SK-N-SH (cell line): Measurements from ENCODE around the gene HNRNPC. TPM values are rescaled to one million over a fixed set of nuclear protein-coding genes. Genes with fewer than 3 reads are reported as not detected.
A peak's percentile ranks its signal among the peaks of the same experiment; 100 is the strongest.

Experiments used
- CTCF ChIA-PET: fragments of 300-600, 350-600 bp; formaldehyde crosslinking; extraction: SDS; loops from one replicate; lab custom pipeline; 2021; lab: Yijun Ruan, JAX
- POLR2A ChIA-PET: fragments of 350-600 bp; sonication (Branson Sonifier 250); formaldehyde crosslinking; extraction: SDS; loops from one replicate; lab custom pipeline; 2020; ENCODE audit warnings: antibody characterized with exemption, inconsistent platforms; lab: Yijun Ruan, JAX
- DNase-seq: peaks from one replicate; pipeline ENCODE4 v3.0.0; 2012
- H2AFZ ChIP-seq: fragments of 200-600 bp; sonication (generic); 2 replicates; pipeline ENCODE4 v1.8.1; 2016; ENCODE audit warnings: antibody characterized with exemption, mild to moderate bottlenecking, low read depth
- H3F3A ChIP-seq: fragments of 200-600 bp; sonication (generic); replicated peaks from 2 replicates; pipeline ENCODE3; 2016; ENCODE audit warnings: antibody characterized with exemption, mild to moderate bottlenecking; ENCODE audit not compliant: insufficient read depth
- H3K27ac ChIP-seq, 2 experiments: fragments of 200-500 bp in 1 of 2; fragments of 200-600 bp in 1 of 2; sonication (Bioruptor generic) in 1 of 2; sonication (generic), shearing (Covaris generic) in 1 of 2; 2 replicates each; pipeline versions ENCODE4 v1.5.1 to v1.6.1; 2014 to 2016; ENCODE audit warnings: low read depth in 2 of 2, inconsistent platforms in 1 of 2, low read length in 1 of 2, mild to moderate bottlenecking in 1 of 2, mixed read lengths in 1 of 2
- H3K27me3 ChIP-seq: fragments of 200-600 bp; sonication (generic), shearing (Covaris generic); 2 replicates; pipeline ENCODE4 v1.6.1; 2016; ENCODE audit warnings: mixed run types; ENCODE audit not compliant: insufficient read depth
- H3K36me3 ChIP-seq, 2 experiments: fragments of 200-500 bp in 1 of 2; fragments of 200-600 bp in 1 of 2; sonication (Bioruptor generic) in 1 of 2; sonication (generic) in 1 of 2; replicated peaks in 1 of 2; 2 replicates each; pipeline versions ENCODE3 to v1.5.1; 2014 to 2016; ENCODE audit warnings: low read length in 1 of 2, mild to moderate bottlenecking in 1 of 2; ENCODE audit not compliant: insufficient read depth in 2 of 2, control insufficient read depth in 1 of 2
- H3K4me1 ChIP-seq, 2 experiments: fragments of 200-500 bp in 1 of 2; fragments of 200-600 bp in 1 of 2; sonication (Bioruptor generic) in 1 of 2; sonication (generic), shearing (Covaris generic) in 1 of 2; 2 replicates each; pipeline versions ENCODE4 v1.5.1 to v1.6.1; 2014 to 2016; ENCODE audit warnings: low read depth in 1 of 2, low read length in 1 of 2, mixed run types in 1 of 2; ENCODE audit not compliant: insufficient read depth in 2 of 2, control insufficient read depth in 1 of 2
- H3K4me2 ChIP-seq: fragments of 200-600 bp; sonication (generic), shearing (Covaris generic); 2 replicates; pipeline ENCODE4 v1.6.1; 2017; ENCODE audit warnings: mixed run types
- H3K4me3 ChIP-seq, 2 experiments: fragments of 200-500 bp in 1 of 2; fragments of 200-600 bp in 1 of 2; sonication (Bioruptor generic) in 1 of 2; sonication (generic), shearing (Covaris generic) in 1 of 2; 2 replicates each; pipeline versions ENCODE4 v1.5.1 to v1.8.1; 2014 to 2016; ENCODE audit warnings: low read depth in 2 of 2, inconsistent platforms in 1 of 2, low read length in 1 of 2, mild to moderate bottlenecking in 1 of 2, mixed read lengths in 1 of 2, moderate library complexity in 1 of 2
- H3K79me2 ChIP-seq: fragments of 200-600 bp; sonication (generic); 2 replicates; pipeline ENCODE4 v1.8.1; 2017; ENCODE audit warnings: mild to moderate bottlenecking; ENCODE audit not compliant: insufficient read depth
- H3K9ac ChIP-seq: fragments of 200-600 bp; sonication (generic); 2 replicates; pipeline ENCODE4 v1.6.1; 2017; ENCODE audit warnings: mixed run types
- H3K9me2 ChIP-seq: fragments of 200-600 bp; sonication (generic); 2 replicates; pipeline ENCODE4 v1.6.1; 2017; ENCODE audit warnings: mixed run types
- H3K9me3 ChIP-seq: fragments of 200-600 bp; sonication (generic); 2 replicates; pipeline ENCODE4 v1.6.1; 2017; ENCODE audit warnings: mixed run types, mild to moderate bottlenecking, moderate library complexity
- H4K20me1 ChIP-seq: fragments of 200-600 bp; sonication (generic); 2 replicates; pipeline ENCODE4 v1.6.1; 2017; ENCODE audit warnings: mild to moderate bottlenecking, mixed run types; ENCODE audit not compliant: insufficient read depth
- FOSL2 ChIP-seq: IDR thresholded peaks from 2 replicates; pipeline ENCODE4 v1.4.0; 2012; ENCODE audit warnings: low read depth, mild to moderate bottlenecking, moderate library complexity, borderline replicate concordance
- FOXJ3 ChIP-seq: sonication (generic); formaldehyde crosslinking; IDR thresholded peaks from 2 replicates; pipeline ENCODE4 v1.5.1; 2020; ENCODE audit warnings: mild to moderate bottlenecking, missing genetic modification reagents
- MAX ChIP-seq: IDR thresholded peaks from 2 replicates; pipeline ENCODE4 v1.4.0; 2012; ENCODE audit warnings: low read depth
- MXI1 ChIP-seq: IDR thresholded peaks from 2 replicates; pipeline ENCODE4 v1.6.1; 2012; ENCODE audit warnings: mild to moderate bottlenecking, low read depth, low read length, improper control_type of control experiment
- POLR2AphosphoS5 ChIP-seq: IDR thresholded peaks from 2 replicates; pipeline ENCODE4 v1.6.1; 2012; ENCODE audit warnings: low read depth, low read length
- TAF1 ChIP-seq: IDR thresholded peaks from 2 replicates; pipeline ENCODE4 v1.6.1; 2012; ENCODE audit warnings: low read depth, mild to moderate bottlenecking, low read length, moderate library complexity, borderline replicate concordance
- TCF12 ChIP-seq: IDR thresholded peaks from 2 replicates; pipeline ENCODE4 v1.4.0; 2012
- WGBS: methylation state at CpG from one replicate; pipeline ENCODE4 v1.1.6; 2017; ENCODE audit warnings: low lambda C conversion rate; 5-methylcytosine and 5-hydroxymethylcytosine counted together
- polyA plus RNA-seq, 3 experiments: library from polyadenylated mRNA; depleted of rRNA; stranded (reverse); fragments of >200 nt; gene quantifications; 2 replicates each; pipeline ENCODE4 v1.2.3, GENCODE V29; 2012

The HNRNPC gene
- polyA plus RNA-seq, 1 of the 3 experiments (the other 2 are of a cell fraction) = 341 TPM

GRCh38 chr14:21194597-21194996, 74.6 kb downstream of the HNRNPC start:
- no peak overlapping the region for H3K9ac ChIP-seq
- H3K9me2 ChIP-seq = no peaks in the 10 kb centered on the region
- no peaks in the 10 kb centered on the region for H4K20me1 ChIP-seq
- H2AFZ ChIP-seq = no peak overlapping the region
- H3K4me3 ChIP-seq = no peak overlapping the region
- CTCF ChIA-PET = no interaction called here
- TF ChIP-seq TAF1 (no peak), MXI1 (no peak)
- DNase-seq = no peak
- H3K9me3 ChIP-seq = no peaks in the 10 kb centered on the region
- POLR2A ChIA-PET = no interaction called here
- H3K4me2 ChIP-seq = no peak overlapping the region
- no peaks in the 10 kb centered on the region for H3K79me2 ChIP-seq
- H3K36me3 ChIP-seq = no peaks in the 10 kb centered on the region
- H3K27me3 ChIP-seq = no peaks in the 10 kb centered on the region
- H3F3A ChIP-seq = peaks cover 7% of the 10 kb centered on the region
- no peak overlapping the region for H3K27ac ChIP-seq
- peaks cover 0 to 13% of the 10 kb centered on the region in 2 experiments; a peak in 1 of 4 replicates for H3K4me1 ChIP-seq

- H3K36me3 ChIP-seq = no peaks in the 10 kb centered on the region
- TF ChIP-seq TCF12 = no peak
- no peak for TF ChIP-seq FOSL2
- TF ChIP-seq, all 33 proteins: peak for 0
- POLR2A ChIA-PET = no interaction called here
- H3K9me3 ChIP-seq = no peaks in the 10 kb centered on the region
- no peak overlapping the region for H3K4me3 ChIP-seq
- H3K9me2 ChIP-seq = no peaks in the 10 kb centered on the region
- H3K4me2 ChIP-seq = no peak overlapping the region
- WGBS = 78% methylated on average over 3 of the region's 7 CpGs
- no peaks in the 10 kb centered on the region for H3F3A ChIP-seq
- no peak overlapping the region for H3K9ac ChIP-seq
- no peaks in the 10 kb centered on the region for H3K79me2 ChIP-seq
- DNase-seq = no peak
- H3K4me1 ChIP-seq = peaks cover 0 to 13% of the 10 kb centered on the region in 2 experiments; a peak in 1 of 4 replicates
- CTCF ChIA-PET = no interaction called here
- H2AFZ ChIP-seq = no peak overlapping the region
- no peak overlapping the region for H3K27ac ChIP-seq
- H3K27me3 ChIP-seq = no peaks in the 10 kb centered on the region
- no peaks in the 10 kb centered on the region for H4K20me1 ChIP-seq
Observed at GRCh38 chr14:21192875-21193535, 76.2 kb downstream of the HNRNPC start.

GRCh38 chr14:21192447-21192822, 76.8 kb downstream of the HNRNPC start:
- no peak for DNase-seq
- no peak overlapping the region for H3K9ac ChIP-seq
- H3F3A ChIP-seq = no peaks in the 10 kb centered on the region
- H3K4me1 ChIP-seq = peaks cover 0 to 13% of the 10 kb centered on the region in 2 experiments; a peak in 1 of 4 replicates
- no peaks in the 10 kb centered on the region for H3K36me3 ChIP-seq
- no peaks in the 10 kb centered on the region for H3K9me2 ChIP-seq
- peak overlapping the region in 1 of 2 experiments; percentile 40; a peak in 3 of 4 replicates for H3K4me3 ChIP-seq
- H4K20me1 ChIP-seq = no peaks in the 10 kb centered on the region
- no peaks in the 10 kb centered on the region for H3K27me3 ChIP-seq
- H2AFZ ChIP-seq = no peak overlapping the region; the same call in 1 of the 2 replicates
- ChIA-PET POLR2A (no interaction called here), CTCF (no interaction called here)
- H3K79me2 ChIP-seq = no peaks in the 10 kb centered on the region
- H3K4me2 ChIP-seq = peak overlapping the region; percentile 70
- 67% methylated on average over 1 of the region's 1 CpG for WGBS
- no peaks in the 10 kb centered on the region for H3K9me3 ChIP-seq
- TF ChIP-seq POLR2AphosphoS5 (no peak), FOSL2 (no peak), FOXJ3 (CRISPR knock-in tag) (no peak), MAX (no peak)
- no peak overlapping the region for H3K27ac ChIP-seq
